ENCODE data around the gene CHMP4A.

DNA sequence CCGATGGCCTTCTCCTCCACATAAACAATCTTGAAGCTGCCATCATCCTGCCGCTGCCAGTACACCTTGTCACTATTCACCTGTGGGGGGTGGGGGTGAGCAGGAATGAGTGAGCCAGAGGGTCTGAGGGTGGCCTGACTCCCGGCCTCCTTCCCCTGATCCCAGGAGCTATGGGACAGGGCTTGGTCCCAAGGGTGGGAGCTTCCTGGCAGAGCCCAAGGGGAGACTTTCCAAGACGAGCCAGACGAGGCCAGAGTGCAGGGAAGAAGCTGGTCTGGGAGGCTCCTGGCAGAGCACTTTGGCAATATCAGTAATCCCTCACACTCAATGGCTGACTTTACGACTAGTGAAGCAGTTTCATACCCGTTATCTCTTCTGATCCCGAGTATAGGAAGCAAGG, 42.1 kb upstream of the CHMP4A start:
- no peak for TF ChIP-seq CTCF (conservative IDR thresholded peaks at IDR 0.05; ENCODE audit: low read depth, low read length)
- no peak for TF ChIP-seq EZH2 (IDR thresholded peaks at IDR 0.05; ENCODE audit: low read length, unreplicated experiment)
- no peak for TF ChIP-seq EZH2phosphoT487 (IDR thresholded peaks at IDR 0.05; ENCODE audit: borderline replicate concordance, low read length)
